Measurements from ENCODE around the gene LEKR1.

LEKR1 gene

GRCh38 chr3:157087373-157087772 is 261.2 kb downstream of the LEKR1 start:
- DNase-seq: no peak

GRCh38 chr3:157087780-157088600 is 261.8 kb downstream of the LEKR1 start:
- DNase-seq: no peak

- DNase-seq: peak; percentile 91
Measured at GRCh38 chr3:157088601-157089454, 262.7 kb downstream of the LEKR1 start.

- DNase-seq: peak; percentile 92
Measured at GRCh38 chr3:157089455-157090221, 263.5 kb downstream of the LEKR1 start.

GRCh38 chr3:157091083-157091833 is 265.1 kb downstream of the LEKR1 start:
- DNase-seq: no peak

GRCh38 chr3:157092230-157092629 is 266.1 kb downstream of the LEKR1 start:
- no peak for DNase-seq

GRCh38 chr3:157093096-157093495 is 266.9 kb downstream of the LEKR1 start:
- no peak for DNase-seq

GRCh38 chr3:157094301-157094700 is 268.1 kb downstream of the LEKR1 start:
- DNase-seq: no peak

- no peak for DNase-seq
Measured at GRCh38 chr3:157094751-157095480, 268.8 kb downstream of the LEKR1 start.
